ENCODE results near the gene NCF2. TPM values are rescaled to one million over a fixed set of nuclear protein-coding genes. Genes with fewer than 3 reads are reported as not detected.

NCF2 gene
- total and polyA plus RNA-seq, 2 donors (not counting 3 experiments of a cell fraction or from before 2014, with no cell fraction given): 0.03 TPM; not detected in 1

DNA sequence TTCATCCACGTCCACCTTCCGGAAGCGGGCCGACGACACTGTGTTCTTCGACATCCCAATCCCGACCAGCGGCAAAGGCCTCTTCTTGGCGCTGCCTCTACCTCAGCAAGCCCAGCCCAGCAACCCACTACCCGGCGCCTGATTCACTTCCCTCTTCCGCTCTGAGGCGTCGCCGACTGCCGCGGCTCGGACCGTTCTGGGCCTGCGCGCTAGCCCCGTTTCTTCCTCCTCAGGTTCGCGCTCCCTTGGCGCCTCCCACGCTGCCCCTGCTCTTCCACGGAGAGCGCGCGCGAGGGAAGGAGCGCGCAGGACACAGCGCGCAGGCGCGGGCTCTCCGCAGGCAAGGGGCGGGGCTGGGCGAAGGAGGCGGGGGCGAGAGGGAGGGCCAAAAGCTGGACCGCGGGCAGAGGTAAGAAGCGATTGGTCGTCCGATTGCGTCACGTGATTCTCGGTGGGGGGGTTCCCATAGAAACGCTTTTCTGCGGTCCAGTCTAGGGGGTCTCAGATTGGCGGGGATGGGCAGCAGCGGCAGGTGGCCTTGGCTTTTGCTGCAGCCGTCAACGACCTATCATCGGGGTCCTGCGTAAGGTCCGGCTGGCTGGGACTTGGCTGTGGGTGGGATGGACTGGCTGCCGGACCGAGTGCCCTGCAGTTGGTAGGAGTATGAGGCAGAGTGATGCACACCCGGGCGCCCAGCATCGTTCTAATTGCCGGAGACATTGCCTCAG lies 45.5 kb upstream of the NCF2 start, which contains the start of gene ARPC5:
Gene ARPC5, minus strand, starts transcription at position 178 of the 728 bp plus-strand sequence. Its CDS starts 124 bp downstream, at position 54.
- no peaks in the 10 kb centered on the region for H3K9me3 ChIP-seq (replicated peaks; ENCODE audit: control insufficient read depth, insufficient read depth, low read length)
- CTCF ChIA-PET: interaction anchor here (1.0 to 5.6 kb wide), 2 partner anchors 17 to 280 kb away, joined by 3 to 46 read pairs; no protein-coding TSS in a partner anchor
- peaks cover under 1 to 2% of the 10 kb centered on the region in 2 experiments for H3K36me3 ChIP-seq (ENCODE audit: control insufficient read depth in 2 of 2, extremely low read depth in 1 of 2, insufficient read depth in 2 of 2, low read length in 2 of 2)
- H3K9ac ChIP-seq (replicated peaks; ENCODE audit: extremely low read depth, insufficient read depth, low read length): peak within 1 kb of the TSS; percentile 97
- dilution Hi-C loops (cut with MboI; ENCODE audit: extremely low pct_ligation_motif_present, low sequenced_read_pairs) (no loop called here), intact Hi-C loops (cut with micrococcal nuclease) (loop anchor here (1.0 to 10.0 kb wide), 7 partner anchors 16 to 1739 kb away; partner anchors contain the start of genes RGL1 and TSEN15)
- POLR2A ChIA-PET: no interaction called here
- no peaks in the 10 kb centered on the region for H3K9me1 ChIP-seq (replicated peaks; ENCODE audit: control insufficient read depth, extremely low read depth, insufficient read depth, low read length)
- DNase-seq (ENCODE audit: low read depth, low spot score): peak; percentile 100
- no peaks in the 10 kb centered on the region for H3K27me3 ChIP-seq (ENCODE audit: control insufficient read depth in 2 of 2, insufficient read depth in 2 of 2, low read length in 2 of 2)
- TF ChIP-seq FOS (IDR thresholded peaks at IDR 0.05; ENCODE audit: borderline replicate concordance, insufficient read depth, low read length) (peak; percentile 48), JUN (IDR thresholded peaks at IDR 0.05; ENCODE audit: borderline replicate concordance, insufficient read depth, insufficient read length, low read depth) (no peak), GATA2 (IDR thresholded peaks at IDR 0.05; ENCODE audit: insufficient read depth, insufficient read length, low read depth, low read length) (no peak), POLR2A (IDR thresholded peaks at IDR 0.05; ENCODE audit: low read depth, low read length) (peak; percentile 95), POLR2AphosphoS5 (IDR thresholded peaks at IDR 0.05; ENCODE audit: insufficient read depth, low read depth, low read length) (peak; percentile 92), EZH2 (IDR thresholded peaks at IDR 0.05; ENCODE audit: borderline replicate concordance, low read depth, low read length, severe bottlenecking) (no peak), MYC (IDR thresholded peaks at IDR 0.05; ENCODE audit: low read depth, low read length) (no peak)
- TF ChIP-seq, protein P1, sequence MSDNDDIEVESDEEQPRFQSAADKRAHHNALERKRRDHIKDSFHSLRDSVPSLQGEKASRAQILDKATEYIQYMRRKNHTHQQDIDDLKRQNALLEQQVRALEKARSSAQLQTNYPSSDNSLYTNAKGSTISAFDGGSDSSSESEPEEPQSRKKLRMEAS (IDR thresholded peaks at IDR 0.05; ENCODE audit: insufficient read depth, insufficient read length): peak; percentile 78
- TF ChIP-seq, protein P2, sequence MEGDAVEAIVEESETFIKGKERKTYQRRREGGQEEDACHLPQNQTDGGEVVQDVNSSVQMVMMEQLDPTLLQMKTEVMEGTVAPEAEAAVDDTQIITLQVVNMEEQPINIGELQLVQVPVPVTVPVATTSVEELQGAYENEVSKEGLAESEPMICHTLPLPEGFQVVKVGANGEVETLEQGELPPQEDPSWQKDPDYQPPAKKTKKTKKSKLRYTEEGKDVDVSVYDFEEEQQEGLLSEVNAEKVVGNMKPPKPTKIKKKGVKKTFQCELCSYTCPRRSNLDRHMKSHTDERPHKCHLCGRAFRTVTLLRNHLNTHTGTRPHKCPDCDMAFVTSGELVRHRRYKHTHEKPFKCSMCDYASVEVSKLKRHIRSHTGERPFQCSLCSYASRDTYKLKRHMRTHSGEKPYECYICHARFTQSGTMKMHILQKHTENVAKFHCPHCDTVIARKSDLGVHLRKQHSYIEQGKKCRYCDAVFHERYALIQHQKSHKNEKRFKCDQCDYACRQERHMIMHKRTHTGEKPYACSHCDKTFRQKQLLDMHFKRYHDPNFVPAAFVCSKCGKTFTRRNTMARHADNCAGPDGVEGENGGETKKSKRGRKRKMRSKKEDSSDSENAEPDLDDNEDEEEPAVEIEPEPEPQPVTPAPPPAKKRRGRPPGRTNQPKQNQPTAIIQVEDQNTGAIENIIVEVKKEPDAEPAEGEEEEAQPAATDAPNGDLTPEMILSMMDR (IDR thresholded peaks at IDR 0.05; ENCODE audit: extremely low read depth in 1 of 2, insufficient read depth in 1 of 2, low read depth in 1 of 2, low read length in 2 of 2): no peak
- peak within 1 kb of the TSS; percentile 94 for H3K4me2 ChIP-seq (ENCODE audit: insufficient read depth, low read length)
- H3K27ac ChIP-seq (ENCODE audit: insufficient read depth, low read depth, low read length): peak within 1 kb of the TSS; percentile 67
- peak within 1 kb of the TSS; percentile 96 for H2AFZ ChIP-seq (ENCODE audit: low read depth, low read length)
- H3K79me2 ChIP-seq (ENCODE audit: control insufficient read depth, insufficient read depth, low read length): peaks cover 42% of the 10 kb centered on the region
- no TSS peak for BruUV-seq (replicated peaks)
- H3K4me1 ChIP-seq (ENCODE audit: control insufficient read depth, extremely low read depth, insufficient read depth, low read length): peaks cover 28% of the 10 kb centered on the region
- peak; percentile 93 for FAIRE-seq
- H3K4me3 ChIP-seq (replicated peaks in 1 of 3; ENCODE audit: insufficient read depth in 1 of 3, low read depth in 1 of 3, low read length in 3 of 3): peak within 1 kb of the TSS; percentile 93 to 100 (median 99)
- peaks cover 4% of the 10 kb centered on the region for H4K20me1 ChIP-seq (replicated peaks; ENCODE audit: control insufficient read depth, extremely low read depth, insufficient read depth, low read length)

Measured in endothelial cell of umbilical vein (primary cell).